Peyer's patch (tissue), 4 donors: ENCODE data around the gene GLI2.

Experiments
- CTCF ChIP-seq, 6 experiments: fragments of 450-650 bp in 4 of 6; fragments of 200-600 bp in 2 of 6; sonication (generic) in 1 of 6; IDR thresholded peaks; one replicate each; pipeline ENCODE4 v1.5.1; 2017 to 2019; ENCODE audit warnings: antibody characterized with exemption in 6 of 6, mild to moderate bottlenecking in 3 of 6, moderate library complexity in 1 of 6
- POLR2A ChIP-seq, 2 donors: fragments of 450-650 bp; IDR thresholded peaks; one replicate each; pipeline ENCODE4 v1.5.1; 2017; ENCODE audit warnings: antibody characterized with exemption in 2 of 2, mild to moderate bottlenecking in 2 of 2, moderate library complexity in 2 of 2

GRCh38 chr2:120759543-120760331 lies 24.1 kb downstream of the GLI2 start:
- TF ChIP-seq CTCF (IDR thresholded peaks at IDR 0.05) (no peak), POLR2A (IDR thresholded peaks at IDR 0.05) (no peak)
